NCI-H187 (cell line): Measurements from ENCODE around the gene TMEM229A.
"Not testable (repeated sequence)": the region's sequence is repeated elsewhere in the genome, so short reads cannot be mapped to it uniquely, and the experiment has no call there.

Experiments used
- DNase-seq, 2 experiments: peaks; one replicate each; lab custom pipeline; 2025; lab: John Stamatoyannopoulos, UW

The TMEM229A gene

GRCh38 chr7:124032369-124033094 lies at the start of gene TMEM229A:
Gene TMEM229A, minus strand, starts transcription at chr7:124033067. Its CDS starts 64 bp downstream, at chr7:124033003.
- DNase-seq = peak; percentile 30 to 53

DNA sequence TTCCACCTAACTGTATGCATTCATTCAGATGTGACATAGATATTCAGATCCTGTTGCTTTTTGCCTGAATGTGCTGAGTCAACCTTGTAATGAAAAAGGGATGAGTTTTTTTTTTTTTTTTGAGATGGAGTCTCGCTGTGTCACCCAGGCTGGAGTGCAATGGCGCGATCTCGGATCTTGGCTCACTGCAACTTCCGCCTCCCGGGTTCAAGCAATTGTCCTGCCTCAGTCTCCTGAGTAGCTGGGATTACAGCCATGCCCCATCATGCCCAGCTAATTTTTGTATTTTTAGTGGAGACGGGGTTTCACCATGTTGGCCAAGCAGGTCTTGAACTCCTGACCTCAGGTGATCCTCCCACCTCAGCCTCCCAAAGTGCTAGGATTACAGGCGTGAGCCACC lies 49.4 kb upstream of the TMEM229A start:
- not testable (repeated sequence) for DNase-seq

DNA sequence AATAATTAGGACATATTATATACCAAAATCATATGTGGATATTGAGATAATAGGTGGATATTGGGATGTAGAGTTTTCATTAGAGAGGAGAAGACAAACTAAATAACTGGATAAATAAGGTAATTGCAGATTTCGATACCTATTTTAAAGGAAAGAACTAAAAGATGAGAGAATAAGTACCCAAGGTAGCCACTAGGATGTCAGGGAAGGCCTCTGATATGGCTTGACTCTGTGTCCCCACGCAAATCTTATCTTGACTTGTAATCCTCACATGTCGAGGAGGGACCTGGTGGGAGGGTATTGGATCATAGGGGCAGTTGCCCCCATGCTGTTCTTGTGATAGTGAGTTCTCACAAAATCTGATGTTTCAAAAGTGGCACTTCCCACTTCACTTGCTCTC lies 44.7 kb upstream of the TMEM229A start:
- no peak for DNase-seq

DNA sequence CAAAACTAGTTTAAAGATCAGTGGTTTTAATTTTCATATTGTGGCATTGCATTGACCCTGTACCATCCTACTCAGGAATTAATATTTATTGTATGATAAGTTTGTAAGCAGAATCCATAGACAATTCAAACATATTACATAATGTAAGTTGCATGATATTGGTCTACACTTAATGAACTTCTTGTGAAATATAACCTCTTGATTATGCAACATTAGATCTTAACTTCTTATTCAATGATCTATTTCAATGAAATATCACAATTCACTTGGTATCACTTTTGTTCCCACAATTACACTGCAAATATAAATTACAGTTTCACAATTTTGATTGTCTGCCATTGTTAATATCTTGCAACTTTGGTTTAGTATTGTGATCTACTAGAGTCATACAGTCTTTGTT lies 44.0 kb upstream of the TMEM229A start:
- no peak for DNase-seq

DNA sequence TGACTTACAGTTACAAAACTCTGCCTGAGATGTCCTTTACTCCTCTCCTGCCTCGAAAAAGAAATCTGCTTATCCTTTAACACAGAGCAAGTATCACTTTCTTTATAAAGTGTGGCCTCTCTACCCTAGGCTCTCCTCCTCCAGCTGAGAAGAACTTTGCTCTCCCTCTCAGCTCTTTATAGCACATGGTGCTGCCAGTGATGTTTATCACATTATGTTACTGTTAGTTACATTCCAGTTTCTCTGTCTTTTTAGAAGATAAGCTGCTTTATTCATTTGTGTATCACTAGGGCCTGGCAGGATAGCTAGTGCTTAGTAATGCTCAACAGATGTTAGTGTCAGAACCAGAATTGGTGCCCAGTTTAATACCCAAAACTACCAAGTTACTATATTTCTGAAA lies 41.1 kb upstream of the TMEM229A start:
- no peak for DNase-seq

DNA sequence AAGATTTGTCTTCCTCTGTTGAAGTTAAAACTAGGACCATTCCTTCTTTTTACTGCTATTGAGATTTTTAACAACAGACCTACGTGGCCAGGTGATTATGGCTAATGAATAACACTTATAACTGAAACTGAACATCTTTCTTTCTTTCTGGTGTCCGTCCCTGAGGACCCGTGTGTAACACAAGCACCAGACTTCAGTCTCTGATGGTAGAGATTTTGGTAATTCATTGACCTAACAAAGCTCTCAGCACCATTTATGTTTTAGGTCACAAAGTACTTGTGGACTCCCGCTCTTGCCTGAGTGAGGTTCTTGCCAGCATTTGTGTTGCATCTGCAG lies 40.4 kb upstream of the TMEM229A start:
- no peak for DNase-seq

GRCh38 chr7:124072603-124073309 lies 39.9 kb upstream of the TMEM229A start:
- no peak for DNase-seq

DNA sequence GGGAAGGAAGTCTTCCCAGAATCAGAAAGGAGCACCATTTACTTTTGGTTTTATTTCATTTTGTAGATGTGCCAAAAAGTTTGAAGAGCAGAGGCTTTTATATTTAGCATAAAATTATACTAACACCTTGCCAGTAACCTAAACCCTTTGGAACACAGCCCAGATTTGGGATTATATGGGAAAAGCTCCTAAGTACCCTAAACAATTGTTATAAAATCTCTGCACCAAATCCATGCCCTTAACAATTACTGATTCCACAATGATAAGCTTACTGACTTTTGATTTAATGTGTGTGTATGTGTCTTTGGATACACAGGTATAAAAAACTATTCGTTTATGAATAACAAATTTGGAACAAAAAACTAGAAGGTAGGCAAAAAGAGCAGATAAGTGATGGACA lies 39.0 kb upstream of the TMEM229A start:
- DNase-seq = no peak

DNA sequence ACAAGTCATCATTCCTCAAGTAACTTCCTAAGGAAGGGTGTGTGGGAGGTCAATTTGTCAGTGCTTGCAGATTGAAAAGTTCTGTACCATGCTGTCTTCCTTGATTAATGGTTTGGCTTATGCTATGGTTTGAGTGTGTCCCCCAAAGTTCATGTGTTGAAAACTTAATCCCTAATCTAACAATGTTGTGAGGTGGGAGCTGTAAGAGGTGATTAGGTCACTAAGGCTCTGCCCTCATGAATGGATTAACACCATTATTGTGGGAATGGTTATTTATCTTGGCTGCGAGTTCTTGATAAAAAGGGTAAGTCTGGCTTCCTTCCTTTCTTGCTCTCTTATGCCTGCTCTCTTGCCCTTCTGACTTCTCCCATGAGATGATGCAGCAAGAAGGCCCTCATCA lies 29.3 kb upstream of the TMEM229A start:
- DNase-seq = no peak

GRCh38 chr7:124060528-124060927 lies 27.7 kb upstream of the TMEM229A start:
- no peak for DNase-seq

- no peak for DNase-seq
Measured at GRCh38 chr7:124059375-124059774, 26.5 kb upstream of the TMEM229A start.

GRCh38 chr7:124058515-124058914 lies 25.6 kb upstream of the TMEM229A start:
- DNase-seq = no peak

- DNase-seq = no peak
Measured at GRCh38 chr7:124057872-124058271, 25.0 kb upstream of the TMEM229A start.

GRCh38 chr7:124056234-124056633 lies 23.4 kb upstream of the TMEM229A start:
- no peak for DNase-seq

DNA sequence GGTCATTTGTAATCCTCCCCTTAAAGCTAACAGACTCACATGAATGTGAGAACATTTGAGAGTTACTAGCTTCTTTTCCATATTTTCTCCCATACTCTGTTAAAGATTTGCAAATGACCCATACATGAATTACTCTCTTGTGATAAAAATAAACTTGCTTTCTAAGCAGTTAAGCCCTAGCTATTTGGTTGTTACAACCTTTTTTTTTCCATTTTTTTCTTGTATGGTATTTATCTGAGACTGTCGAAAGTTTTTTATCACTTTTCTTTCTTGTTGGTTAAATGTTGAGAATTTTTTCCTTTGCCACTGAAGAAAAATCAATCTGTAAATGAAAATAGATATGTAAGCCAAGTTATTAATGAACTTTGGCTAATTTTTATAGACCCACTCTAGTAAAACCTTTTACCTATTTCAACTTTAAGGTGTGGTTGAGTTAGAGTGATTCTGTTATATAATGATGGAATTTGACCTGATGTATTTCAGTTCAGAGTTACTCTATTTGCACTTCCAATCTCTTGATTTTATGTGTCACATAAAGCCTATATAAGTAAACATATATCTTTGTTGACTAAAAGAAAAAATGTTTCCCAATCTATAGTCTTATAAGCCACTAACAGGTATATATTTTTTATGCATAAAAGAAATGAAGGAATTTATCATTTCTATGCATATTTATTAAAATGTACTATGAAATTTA lies 19.0 kb upstream of the TMEM229A start:
- no peak for DNase-seq

GRCh38 chr7:124042826-124043225 lies 10.0 kb upstream of the TMEM229A start:
- no peak for DNase-seq

GRCh38 chr7:124041439-124041838 lies 8.6 kb upstream of the TMEM229A start:
- no peak for DNase-seq

GRCh38 chr7:124037902-124038301 lies 5.0 kb upstream of the TMEM229A start:
- DNase-seq = not testable (repeated sequence)

GRCh38 chr7:124035706-124036105 lies 2.8 kb upstream of the TMEM229A start:
- no peak for DNase-seq

DNA sequence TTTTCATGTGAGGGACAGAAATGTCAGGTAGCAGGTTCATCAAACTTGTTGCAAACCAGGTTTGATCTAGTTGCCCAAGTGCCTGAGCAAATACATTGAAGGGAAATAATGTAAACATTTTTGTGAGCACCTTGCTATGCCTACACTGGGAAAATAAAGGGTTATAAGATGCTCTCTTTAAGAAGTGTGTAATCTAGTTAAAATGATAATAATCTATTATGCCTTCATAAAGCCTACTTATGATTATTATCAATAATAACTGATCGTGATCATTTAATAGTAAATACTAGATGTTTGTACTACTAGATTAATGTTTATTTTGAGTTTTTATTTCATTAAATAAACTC lies 1.9 kb upstream of the TMEM229A start:
- DNase-seq = no peak

DNA sequence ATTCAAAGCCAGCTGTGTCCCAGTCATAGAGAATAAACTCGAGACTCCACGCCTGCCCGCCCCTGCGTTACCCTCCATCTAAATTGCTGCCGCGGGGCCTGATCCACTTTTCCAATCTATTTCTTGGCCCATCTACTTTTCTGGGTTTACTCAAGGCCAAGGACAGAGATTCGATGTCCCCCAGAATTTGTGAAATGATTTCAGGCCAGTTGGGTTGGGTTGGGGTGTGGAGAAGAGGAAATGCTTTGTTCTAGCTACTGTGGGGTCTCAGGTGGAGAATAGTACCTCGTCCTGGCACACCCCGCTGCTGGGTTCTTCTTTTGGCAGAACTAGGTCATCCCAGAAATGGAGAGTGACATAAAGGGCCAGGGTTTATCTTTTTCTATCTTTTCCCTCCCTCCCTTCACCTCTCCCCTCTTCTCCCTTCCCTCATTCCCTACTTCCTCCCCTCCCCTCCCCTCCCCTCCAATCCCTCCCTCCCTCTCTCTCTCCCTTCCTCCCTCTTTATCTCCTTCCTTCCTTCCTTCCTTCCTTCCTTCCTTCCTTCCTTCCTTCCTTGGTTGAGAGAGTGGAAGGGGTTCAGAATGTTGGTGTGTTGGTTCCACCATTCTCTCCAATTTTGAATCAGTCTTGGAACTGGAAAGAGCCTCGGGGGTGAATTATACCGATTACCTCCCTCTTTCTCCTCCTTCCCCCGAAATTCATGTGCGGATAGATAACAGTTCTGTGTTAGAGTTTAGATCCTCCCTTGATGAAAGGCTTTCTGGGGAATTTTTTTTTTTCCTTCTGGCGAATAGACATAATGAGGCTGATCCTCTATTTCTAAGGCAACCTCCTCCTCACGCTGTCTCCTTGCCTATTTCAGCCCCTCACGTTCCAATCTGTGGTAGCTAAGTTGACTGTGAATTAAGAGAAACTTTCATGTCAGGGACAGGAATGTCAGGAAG lies 1.2 kb upstream of the TMEM229A start:
- DNase-seq = no peak
